Activated naive CD8-positive, alpha-beta T cell treated with anti-CD3 and anti-CD28 coated beads for 36 hours (primary cell): ENCODE measurements around the gene PRRG4. TPM values are rescaled to one million over a fixed set of nuclear protein-coding genes. Genes with fewer than 3 reads are reported as not detected.

Experiments used
- DNase-seq: peaks from one replicate; pipeline ENCODE4 v3.0.0; 2021
- H3K27ac Mint-ChIP-seq: one replicate; pipeline ENCODE4 v1.8.0; 2022; ENCODE audit warnings: mild to moderate bottlenecking, moderate library complexity, mixed read lengths
- H3K27me3 Mint-ChIP-seq: one replicate; pipeline ENCODE4 v1.8.0; 2022; ENCODE audit warnings: mild to moderate bottlenecking, mixed read lengths
- H3K36me3 Mint-ChIP-seq: one replicate; pipeline ENCODE4 v1.8.0; 2021; ENCODE audit warnings: mild to moderate bottlenecking, mixed read lengths
- H3K4me1 Mint-ChIP-seq: one replicate; pipeline ENCODE4 v1.8.0; 2021; ENCODE audit warnings: mixed read lengths
- H3K4me3 Mint-ChIP-seq: one replicate; pipeline ENCODE4 v1.8.0; 2022; ENCODE audit warnings: mild to moderate bottlenecking, moderate library complexity, mixed read lengths
- H3K9me3 Mint-ChIP-seq: one replicate; pipeline ENCODE4 v1.8.0; 2022; ENCODE audit warnings: mixed read lengths
- total RNA-seq, 2 experiments: library from RNA; stranded (reverse); gene quantifications; one replicate each; pipeline ENCODE4 v1.2.3, GENCODE V29; 2021

Gene PRRG4
- total RNA-seq, 2 experiments from 2014 or later = 0.87 to 0.90 TPM

DNA sequence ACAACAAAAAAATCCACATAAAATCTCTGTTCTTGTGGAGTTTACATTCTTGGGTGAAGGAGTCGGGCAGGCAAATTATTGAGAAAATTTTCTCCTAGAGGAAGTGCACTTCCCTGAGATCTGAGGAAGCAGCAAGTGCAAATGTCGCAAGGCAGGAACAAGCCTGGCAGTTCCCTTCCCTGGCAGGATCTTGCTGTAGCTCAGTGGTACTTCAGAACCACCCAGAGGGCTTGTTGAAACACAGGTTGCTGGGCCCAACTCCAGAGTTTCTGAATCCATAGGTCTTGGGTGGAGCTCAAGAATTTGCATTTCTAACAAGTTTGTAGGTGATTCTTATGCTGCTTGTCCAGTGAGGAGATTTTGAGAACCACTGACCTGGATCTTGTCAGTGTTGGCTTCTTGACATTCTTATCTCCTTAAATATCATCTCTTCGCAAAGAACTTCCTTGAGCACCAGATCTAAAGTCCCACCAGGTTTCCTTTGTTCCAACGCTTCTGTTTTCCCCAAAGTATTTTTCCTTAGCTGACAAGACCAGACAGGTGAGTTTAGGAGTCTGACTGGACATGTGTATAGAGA is 72.5 kb downstream of the PRRG4 start:
- no peak for DNase-seq
- no peaks in the 10 kb centered on the region for H3K27me3 Mint-ChIP-seq
- no peak overlapping the region for H3K27ac Mint-ChIP-seq
- H3K36me3 Mint-ChIP-seq = peaks cover 26% of the 10 kb centered on the region
- H3K9me3 Mint-ChIP-seq = no peaks in the 10 kb centered on the region
- peaks cover 24% of the 10 kb centered on the region for H3K4me1 Mint-ChIP-seq
- no peak overlapping the region for H3K4me3 Mint-ChIP-seq

- H3K27me3 Mint-ChIP-seq = no peaks in the 10 kb centered on the region
- H3K4me3 Mint-ChIP-seq = no peak overlapping the region
These were observed 75.4 kb downstream of the PRRG4 start for GRCh38 chr11:32905028-32905667.

More at GRCh38 chr11:32905028-32905667, 75.4 kb downstream of the PRRG4 start:
- H3K9me3 Mint-ChIP-seq = no peaks in the 10 kb centered on the region
- H3K36me3 Mint-ChIP-seq = peaks cover 22% of the 10 kb centered on the region
- H3K4me1 Mint-ChIP-seq = peaks cover 17% of the 10 kb centered on the region
- DNase-seq = no peak
- H3K27ac Mint-ChIP-seq = no peak overlapping the region

Other genes starting within 250 kb of the PRRG4 start
- 100 to 1,000 TPM; 459 to 466 TPM for gene EIF3M, start 246.1 kb upstream of the PRRG4 start, total RNA-seq
- under 1 TPM in 1 of 2 experiments, not detected in 1; 0.20 TPM for gene CCDC73, start 35.3 kb upstream of the PRRG4 start, total RNA-seq
- gene QSER1, start 62.9 kb downstream of the PRRG4 start, total RNA-seq = 10 to 100 TPM; 11.7 to 14.8 TPM
- gene DEPDC7, start 186.0 kb downstream of the PRRG4 start, total RNA-seq = 1 to 10 TPM; 3.4 TPM
- 10 to 100 TPM; 13.1 to 15.0 TPM for gene TCP11L1, start 209.6 kb downstream of the PRRG4 start, total RNA-seq